Measurements from ENCODE around the gene BORCS6. TPM values are rescaled to one million over a fixed set of nuclear protein-coding genes. Genes with fewer than 3 reads are reported as not detected.

Gene BORCS6
- total RNA-seq, 1 experiment from 2014 or later: 7.3 TPM

DNA sequence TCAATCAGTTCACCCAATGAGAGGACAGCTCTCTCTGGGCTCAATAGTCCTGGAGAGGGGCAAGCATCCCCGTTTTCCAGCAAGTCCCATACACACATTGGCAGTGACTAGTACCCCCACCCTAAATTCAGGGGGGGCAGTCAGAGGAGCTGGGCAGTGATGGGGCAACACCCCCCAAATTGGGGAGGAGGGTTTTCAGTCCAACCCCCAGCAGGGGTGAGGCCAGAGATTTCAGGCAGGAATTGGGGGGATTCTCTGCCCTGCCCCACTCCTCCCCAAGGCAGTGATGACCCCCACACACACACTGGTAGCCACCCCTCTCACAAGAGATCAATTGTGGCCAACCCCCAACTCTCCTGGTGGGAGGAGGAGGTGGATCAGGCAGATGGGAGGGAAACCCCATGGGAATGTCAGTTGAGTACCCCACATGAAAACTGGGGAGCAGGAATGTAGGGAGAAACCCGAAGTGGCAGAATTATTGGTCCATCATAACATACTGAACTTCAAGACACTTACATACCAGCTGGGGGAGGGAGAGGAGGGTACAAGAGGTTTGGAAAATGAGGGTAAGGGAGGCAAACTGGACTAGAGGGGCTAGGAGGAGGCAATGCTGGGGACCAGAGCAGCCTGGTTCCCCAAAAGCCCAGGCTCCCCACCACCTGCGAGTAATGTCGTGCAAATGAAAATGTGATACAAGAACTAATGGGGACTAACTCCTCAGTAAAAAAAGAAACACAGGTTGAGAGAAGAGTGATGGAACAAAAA is 30.3 kb downstream of the BORCS6 start:
- DNase-seq: no peak
- Histone ChIP-seq H3F3A (ENCODE audit: low read length, unreplicated experiment) (no peaks in the 10 kb centered on the region), H2AFZ (ENCODE audit: low read length) (no peak overlapping the region), H3K9me2 (replicated peaks; ENCODE audit: low read length) (no peaks in the 10 kb centered on the region), H3K9ac (ENCODE audit: low read length) (no peak overlapping the region), H3K27ac (ENCODE audit: low read length) (no peak overlapping the region), H3K4me1 (ENCODE audit: insufficient read depth, low read length) (peaks cover 40% of the 10 kb centered on the region), H3K27me3 (ENCODE audit: low read length) (no peaks in the 10 kb centered on the region), H3K36me3 (ENCODE audit: low read depth, low read length) (no peaks in the 10 kb centered on the region; the same call in 1 of the 2 replicates), H3K79me2 (ENCODE audit: low read length) (peaks cover 33% of the 10 kb centered on the region), H4K20me1 (ENCODE audit: low read length) (peaks cover 13% of the 10 kb centered on the region; the same call in 1 of the 2 replicates), H3K4me3 (ENCODE audit: low read length) (no peak overlapping the region), H3K9me3 (ENCODE audit: low read length) (no peaks in the 10 kb centered on the region), H3K4me2 (ENCODE audit: low read length) (no peak overlapping the region)
- ChIA-PET CTCF (no interaction called here), POLR2A (ENCODE audit: unreplicated experiment) (no interaction called here)
- no TSS peak for BruUV-seq (replicated peaks)
- intact Hi-C loops (cut with micrococcal nuclease): no loop called here
- ATAC-seq: no peak
- TF ChIP-seq, protein P1, sequence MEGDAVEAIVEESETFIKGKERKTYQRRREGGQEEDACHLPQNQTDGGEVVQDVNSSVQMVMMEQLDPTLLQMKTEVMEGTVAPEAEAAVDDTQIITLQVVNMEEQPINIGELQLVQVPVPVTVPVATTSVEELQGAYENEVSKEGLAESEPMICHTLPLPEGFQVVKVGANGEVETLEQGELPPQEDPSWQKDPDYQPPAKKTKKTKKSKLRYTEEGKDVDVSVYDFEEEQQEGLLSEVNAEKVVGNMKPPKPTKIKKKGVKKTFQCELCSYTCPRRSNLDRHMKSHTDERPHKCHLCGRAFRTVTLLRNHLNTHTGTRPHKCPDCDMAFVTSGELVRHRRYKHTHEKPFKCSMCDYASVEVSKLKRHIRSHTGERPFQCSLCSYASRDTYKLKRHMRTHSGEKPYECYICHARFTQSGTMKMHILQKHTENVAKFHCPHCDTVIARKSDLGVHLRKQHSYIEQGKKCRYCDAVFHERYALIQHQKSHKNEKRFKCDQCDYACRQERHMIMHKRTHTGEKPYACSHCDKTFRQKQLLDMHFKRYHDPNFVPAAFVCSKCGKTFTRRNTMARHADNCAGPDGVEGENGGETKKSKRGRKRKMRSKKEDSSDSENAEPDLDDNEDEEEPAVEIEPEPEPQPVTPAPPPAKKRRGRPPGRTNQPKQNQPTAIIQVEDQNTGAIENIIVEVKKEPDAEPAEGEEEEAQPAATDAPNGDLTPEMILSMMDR (conservative IDR thresholded peaks at IDR 0.05; ENCODE audit: low read depth, low read length): no peak
- TF ChIP-seq EZH2phosphoT487 (IDR thresholded peaks at IDR 0.05; ENCODE audit: borderline replicate concordance, low read length) (no peak), EZH2 (IDR thresholded peaks at IDR 0.05; ENCODE audit: low read length, unreplicated experiment) (no peak)

DNA sequence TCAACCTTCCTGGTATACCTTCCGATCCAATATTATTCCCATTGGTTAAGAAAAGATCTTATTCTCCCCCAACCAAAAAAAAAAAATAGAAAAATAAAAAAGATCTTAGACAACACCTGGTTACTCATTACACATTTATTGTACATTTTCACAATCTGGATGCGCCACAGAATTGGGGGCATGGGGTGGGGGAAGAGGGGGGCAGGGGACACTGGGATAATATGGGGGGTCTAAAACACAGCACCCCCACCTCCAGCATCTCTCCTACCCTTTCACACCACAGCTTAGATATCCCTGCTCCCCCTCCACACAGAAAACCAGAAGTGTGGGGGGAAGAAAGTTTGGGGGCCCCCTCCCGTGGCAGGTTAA is 31.0 kb downstream of the BORCS6 start:
- Histone ChIP-seq H3K27me3 (ENCODE audit: low read length) (no peaks in the 10 kb centered on the region), H3K4me3 (ENCODE audit: low read length) (no peak overlapping the region), H3K79me2 (ENCODE audit: low read length) (peaks cover 36% of the 10 kb centered on the region), H4K20me1 (ENCODE audit: low read length) (peaks cover 15% of the 10 kb centered on the region; the same call in 1 of the 2 replicates), H3K9me2 (replicated peaks; ENCODE audit: low read length) (no peaks in the 10 kb centered on the region), H3K9ac (ENCODE audit: low read length) (no peak overlapping the region), H3K9me3 (ENCODE audit: low read length) (no peaks in the 10 kb centered on the region), H3K4me1 (ENCODE audit: insufficient read depth, low read length) (peaks cover 41% of the 10 kb centered on the region), H3K36me3 (ENCODE audit: low read depth, low read length) (no peaks in the 10 kb centered on the region; the same call in 1 of the 2 replicates), H3K4me2 (ENCODE audit: low read length) (no peak overlapping the region), H2AFZ (ENCODE audit: low read length) (no peak overlapping the region), H3K27ac (ENCODE audit: low read length) (no peak overlapping the region), H3F3A (ENCODE audit: low read length, unreplicated experiment) (no peaks in the 10 kb centered on the region)
- TF ChIP-seq EZH2phosphoT487 (IDR thresholded peaks at IDR 0.05; ENCODE audit: borderline replicate concordance, low read length) (no peak), EZH2 (IDR thresholded peaks at IDR 0.05; ENCODE audit: low read length, unreplicated experiment) (no peak)
- TF ChIP-seq, protein P1 (conservative IDR thresholded peaks at IDR 0.05; ENCODE audit: low read depth, low read length): no peak
- ChIA-PET CTCF (no interaction called here), POLR2A (ENCODE audit: unreplicated experiment) (no interaction called here)
- DNase-seq (no peak), ATAC-seq (no peak)
- intact Hi-C loops (cut with micrococcal nuclease): no loop called here
- BruUV-seq (replicated peaks): no TSS peak

Measured in PC-3 (cell line).